HG02938 (cell line): ENCODE results near the gene SIRT7.

Source experiments
- ATAC-seq: cut with Tn5 transposase; IDR thresholded peaks from one replicate; pipeline ENCODE4 v1.9.1; 2021; ENCODE audit warnings: mild to moderate bottlenecking, moderate library complexity; ENCODE audit not compliant: unreplicated experiment

The SIRT7 gene

DNA sequence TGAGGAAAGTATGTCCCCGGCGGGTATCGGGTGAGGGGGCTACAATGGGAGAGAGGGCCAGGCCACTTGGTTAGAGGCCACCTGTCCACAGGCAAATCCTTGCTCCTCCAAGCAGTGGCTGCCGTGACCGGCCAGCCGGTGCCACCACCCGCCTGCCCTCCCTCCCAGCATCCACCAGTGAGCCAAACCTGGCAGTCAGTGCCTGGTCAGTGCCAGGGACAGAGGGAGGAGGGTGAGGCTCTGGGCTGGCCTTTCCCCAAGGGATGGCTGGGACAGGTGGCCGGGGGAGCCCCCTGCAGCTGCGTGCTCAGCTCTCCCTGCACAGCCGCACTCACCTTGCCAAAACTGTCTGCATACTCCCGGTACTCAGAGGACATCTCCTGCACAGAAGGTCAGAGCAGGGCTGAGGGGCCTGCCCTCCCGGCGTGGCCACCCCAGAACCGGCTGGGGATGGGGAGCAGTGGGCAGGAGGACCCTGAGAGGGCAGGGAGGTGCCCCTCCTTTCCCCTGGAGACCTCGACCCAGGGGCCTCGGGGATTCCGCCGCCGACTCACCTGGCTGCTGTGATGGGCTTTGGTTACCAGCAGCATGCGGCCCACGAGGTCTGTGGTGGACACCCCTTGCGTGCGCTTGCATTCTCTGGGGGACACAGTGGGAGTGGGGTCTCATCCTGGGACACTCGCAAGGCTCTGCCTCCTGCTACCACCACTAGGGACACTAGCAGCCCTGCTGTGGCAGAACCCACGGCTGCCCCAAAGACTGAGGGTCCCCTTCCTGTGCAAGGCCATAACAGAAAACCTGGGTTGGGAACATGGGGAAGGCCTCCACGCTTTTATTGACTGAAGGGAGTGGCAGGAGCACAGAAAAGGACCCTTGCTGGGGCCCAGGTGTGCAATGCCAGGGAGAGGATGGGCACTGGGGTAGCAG lies 10.5 kb downstream of the SIRT7 start:
- no peak for ATAC-seq

DNA sequence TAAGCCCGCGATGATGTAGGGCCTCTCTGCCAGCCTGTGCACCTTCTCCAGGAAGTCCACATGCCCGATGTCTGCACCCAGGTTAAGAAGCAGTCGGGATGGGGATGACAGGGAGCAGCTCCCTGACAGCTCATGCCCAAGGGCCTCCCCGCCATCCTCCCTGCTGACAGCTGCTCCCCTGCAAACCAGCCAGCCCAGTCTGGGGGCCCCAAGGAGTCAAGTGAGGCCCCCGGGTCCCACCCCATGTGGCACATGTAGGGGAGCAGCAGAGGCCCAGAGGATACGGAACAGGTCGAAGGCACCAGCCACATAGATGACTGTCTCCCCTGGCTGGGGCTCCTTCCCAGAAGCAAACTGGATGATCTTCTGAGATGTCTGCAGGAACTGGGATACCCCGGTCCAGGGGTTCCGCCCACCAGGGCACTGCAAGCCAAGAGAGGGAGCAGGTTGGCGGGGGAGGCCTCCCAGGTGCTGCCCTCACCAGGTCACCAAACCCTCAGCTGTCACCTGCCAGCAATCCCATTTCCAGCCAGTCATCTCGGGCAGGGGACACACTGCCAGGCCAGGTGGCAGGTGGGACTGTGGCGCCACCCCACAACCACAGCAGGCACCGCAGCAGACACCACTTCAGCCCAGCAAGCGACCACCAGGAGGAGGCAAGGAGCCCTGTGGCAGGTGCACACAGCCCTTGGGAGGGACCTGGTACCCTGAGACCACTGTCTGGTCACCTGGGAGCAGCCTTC lies 11.3 kb downstream of the SIRT7 start:
- no peak for ATAC-seq

DNA sequence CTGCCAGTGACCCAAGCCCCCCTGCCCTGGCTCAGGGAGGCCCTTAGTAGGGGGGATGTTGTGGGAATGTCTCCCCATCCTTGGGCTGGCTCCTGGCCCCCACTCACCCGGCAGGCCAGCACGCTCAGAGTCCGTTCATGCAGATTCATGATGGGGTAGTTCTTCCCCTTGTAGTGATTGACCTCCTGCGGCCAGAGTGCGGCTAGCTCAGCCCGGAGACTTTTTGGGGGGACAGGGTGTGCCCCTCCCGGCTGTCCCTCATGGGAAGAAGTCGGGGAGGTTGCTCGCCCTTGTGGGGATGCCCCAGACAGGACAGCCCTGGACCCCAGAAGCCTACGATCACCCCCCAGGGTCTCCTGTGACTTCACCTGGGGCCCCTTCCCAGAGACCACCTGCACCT lies 12.0 kb downstream of the SIRT7 start:
- ATAC-seq = no peak

DNA sequence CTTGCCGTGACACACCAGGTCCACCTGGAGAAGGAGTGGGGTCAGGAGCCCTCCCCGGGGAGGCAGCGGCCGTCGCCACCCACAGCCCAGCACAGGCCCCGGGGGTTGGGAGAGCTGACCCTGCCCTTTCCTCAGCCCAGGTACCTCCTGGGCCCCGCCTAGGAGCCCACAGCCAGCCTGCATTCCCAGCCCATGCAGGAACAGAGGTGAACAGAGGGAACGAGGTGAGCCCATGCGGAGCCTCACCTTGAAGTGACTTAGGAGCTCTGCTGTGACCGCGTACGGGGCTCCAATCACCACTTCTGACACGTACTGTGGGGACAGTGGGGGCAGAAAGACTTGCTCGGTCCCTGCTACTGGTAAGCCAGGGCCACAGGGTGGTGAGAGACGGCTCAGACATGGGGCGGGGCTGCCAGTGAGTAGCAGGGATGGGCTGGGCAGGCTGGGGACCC lies 12.5 kb downstream of the SIRT7 start:
- ATAC-seq = no peak

DNA sequence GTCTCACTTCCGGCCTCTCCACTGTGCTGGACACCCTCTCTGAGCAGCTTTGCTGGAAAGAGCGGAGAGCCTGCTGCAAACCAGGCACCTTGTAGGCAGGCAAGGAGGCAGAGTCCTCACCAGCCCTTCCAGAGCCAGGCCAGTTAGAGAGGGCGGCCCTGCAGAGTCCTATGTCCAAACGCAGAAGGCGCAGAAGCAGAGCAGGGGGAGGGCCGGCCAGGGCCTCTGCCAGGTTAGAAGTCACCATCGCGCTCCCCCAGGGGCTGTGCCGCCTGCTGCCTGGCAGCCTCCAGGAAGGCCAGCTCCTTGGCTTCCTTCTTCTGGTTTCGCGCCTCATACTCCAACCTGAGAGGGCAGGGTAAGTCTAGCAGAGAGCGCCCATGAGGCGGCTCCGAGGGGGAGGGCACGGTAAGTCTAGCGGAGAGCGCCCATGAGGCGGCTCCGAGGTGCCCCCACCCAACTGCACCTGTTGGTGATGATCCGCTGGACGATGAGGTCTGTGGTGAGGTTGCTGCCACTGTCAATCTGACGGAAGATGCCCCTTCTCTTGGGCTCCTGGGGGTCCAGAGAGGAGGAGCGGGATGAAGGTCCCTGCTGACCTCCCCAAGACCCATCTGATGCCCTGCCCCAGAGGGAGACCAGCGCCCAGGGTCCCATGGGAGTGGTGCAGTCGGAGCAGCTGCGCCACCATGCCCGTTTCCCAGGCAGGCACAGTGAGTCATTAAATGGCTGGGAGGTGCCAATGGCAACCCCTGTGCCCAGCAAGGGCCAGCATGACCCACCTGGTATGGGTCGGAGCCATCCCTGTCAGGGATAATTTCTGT lies 13.2 kb downstream of the SIRT7 start:
- no peak for ATAC-seq

DNA sequence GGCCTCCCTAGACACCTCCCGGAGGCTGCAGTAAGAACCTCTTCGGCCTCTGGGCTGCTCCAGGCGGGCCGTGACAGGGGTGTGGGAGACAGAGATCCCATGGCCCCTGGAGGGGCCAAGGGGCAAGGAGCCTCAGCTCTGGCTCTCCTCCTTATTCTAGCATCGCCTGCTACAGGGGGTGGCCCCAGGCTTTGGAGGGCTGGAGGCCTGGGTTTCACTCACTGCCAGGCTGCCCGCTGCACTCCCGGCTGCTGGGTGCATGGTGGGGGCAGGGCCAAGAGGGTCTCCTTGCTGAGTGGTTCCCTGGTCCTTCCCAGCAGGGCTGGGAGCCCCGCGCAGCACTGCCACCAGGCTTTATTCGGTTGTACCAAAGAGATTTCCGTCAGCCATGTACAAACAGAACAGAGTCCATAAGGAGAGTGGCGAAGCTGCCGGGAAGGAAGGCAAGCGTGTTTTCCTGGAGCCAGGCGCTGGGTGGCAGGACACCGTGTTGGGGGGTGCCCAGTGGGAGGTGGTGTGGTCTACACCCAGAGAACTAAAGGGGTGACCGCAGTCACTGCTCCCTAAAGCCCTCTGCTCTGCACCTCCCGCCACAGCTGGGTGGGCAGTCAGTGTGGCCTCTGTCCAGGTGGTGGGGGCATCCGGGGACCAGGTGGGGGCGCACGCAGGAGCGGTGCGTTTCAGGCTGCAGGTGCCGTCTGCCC lies 13.9 kb downstream of the SIRT7 start:
- ATAC-seq = no peak

DNA sequence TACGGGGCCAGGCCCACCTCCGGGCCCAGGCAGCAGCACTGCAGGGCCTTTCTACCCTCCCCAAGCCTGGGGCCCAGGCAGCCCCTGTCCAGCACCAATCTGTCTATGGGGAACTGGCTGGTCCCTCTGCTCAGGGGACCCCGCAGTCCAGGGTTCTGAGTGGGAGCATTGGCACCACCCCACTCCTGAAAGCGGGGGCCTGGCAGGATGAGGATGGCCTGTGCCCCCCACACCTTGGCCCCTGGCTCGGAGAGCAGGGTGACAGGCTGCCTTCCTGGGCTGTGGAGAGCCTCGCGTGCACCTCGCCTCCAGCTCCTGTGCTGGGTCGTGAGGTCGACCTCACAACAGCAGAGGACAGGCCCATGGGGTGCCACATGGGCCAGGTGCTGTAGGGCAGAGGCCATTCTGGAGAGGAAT lies 14.6 kb downstream of the SIRT7 start:
- no peak for ATAC-seq

DNA sequence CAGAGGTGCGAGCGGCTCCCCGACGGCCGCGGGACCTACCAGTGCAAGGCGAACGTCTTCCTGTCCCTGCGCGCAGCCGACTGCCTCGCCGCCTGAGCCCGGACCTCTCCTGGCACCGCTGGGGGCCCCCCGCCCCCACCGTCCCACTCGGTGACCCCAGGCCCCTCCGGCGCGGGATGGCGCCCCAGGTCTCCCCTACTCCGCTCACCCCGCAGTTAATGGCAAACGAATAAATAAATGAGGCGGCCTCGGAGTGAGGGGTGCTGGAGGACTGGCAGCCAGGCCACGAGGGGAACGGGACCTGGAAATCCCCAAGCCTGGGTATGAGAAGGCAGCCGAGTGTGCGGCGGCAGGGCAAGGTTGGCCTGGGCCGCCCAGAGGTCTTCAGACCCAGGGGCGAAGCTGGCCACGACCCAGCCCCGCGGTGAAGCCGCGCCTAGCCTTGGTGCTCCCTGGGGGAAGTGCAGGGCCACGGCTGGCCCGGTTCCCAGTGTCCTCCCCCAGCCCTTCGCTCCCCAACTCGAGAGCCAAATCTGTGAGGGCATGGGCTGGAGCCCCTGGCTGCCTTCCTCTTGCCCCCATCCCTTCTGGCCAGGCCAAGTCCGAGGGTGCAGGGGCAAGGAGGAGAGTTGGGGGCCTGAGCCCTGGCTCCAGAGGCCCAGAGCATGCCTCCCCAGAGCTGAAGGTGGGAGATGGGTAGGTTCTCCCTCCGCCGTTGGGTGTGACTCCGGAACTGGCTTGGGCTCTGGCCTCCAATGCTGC lies 15.1 kb downstream of the SIRT7 start:
- no peak for ATAC-seq

DNA sequence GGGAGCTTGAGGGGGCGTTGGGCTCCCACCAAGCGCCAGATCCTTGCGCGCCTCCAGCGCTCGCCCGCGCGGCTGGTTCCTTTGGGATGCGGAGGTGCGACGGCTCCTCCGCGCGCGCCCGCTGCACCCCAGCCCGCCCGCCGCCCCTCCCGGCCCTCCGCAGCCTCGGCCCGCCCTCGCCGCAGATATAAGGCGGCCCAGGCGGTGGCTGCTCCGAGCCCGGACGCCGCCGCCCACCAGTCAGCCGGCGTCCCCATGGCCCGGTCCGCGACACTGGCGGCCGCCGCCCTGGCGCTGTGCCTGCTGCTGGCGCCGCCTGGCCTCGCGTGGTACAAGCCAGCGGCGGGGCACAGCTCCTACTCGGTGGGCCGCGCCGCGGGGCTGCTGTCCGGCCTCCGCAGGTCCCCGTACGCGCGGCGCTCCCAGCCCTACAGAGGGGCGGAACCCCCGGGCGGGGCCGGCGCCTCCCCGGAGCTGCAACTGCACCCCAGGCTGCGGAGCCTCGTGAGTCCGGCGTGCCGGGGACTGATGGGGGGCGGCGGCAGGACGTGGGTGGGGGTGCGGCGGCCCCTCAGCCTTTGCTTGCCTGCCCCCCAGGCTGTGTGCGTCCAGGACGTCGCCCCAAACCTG lies 15.8 kb downstream of the SIRT7 start, which contains the start of gene NPB:
NPB (plus strand) TSS at position 216 of the 630 bp plus-strand sequence; CDS start at position 256, 40 bp downstream.
- ATAC-seq = no peak

DNA sequence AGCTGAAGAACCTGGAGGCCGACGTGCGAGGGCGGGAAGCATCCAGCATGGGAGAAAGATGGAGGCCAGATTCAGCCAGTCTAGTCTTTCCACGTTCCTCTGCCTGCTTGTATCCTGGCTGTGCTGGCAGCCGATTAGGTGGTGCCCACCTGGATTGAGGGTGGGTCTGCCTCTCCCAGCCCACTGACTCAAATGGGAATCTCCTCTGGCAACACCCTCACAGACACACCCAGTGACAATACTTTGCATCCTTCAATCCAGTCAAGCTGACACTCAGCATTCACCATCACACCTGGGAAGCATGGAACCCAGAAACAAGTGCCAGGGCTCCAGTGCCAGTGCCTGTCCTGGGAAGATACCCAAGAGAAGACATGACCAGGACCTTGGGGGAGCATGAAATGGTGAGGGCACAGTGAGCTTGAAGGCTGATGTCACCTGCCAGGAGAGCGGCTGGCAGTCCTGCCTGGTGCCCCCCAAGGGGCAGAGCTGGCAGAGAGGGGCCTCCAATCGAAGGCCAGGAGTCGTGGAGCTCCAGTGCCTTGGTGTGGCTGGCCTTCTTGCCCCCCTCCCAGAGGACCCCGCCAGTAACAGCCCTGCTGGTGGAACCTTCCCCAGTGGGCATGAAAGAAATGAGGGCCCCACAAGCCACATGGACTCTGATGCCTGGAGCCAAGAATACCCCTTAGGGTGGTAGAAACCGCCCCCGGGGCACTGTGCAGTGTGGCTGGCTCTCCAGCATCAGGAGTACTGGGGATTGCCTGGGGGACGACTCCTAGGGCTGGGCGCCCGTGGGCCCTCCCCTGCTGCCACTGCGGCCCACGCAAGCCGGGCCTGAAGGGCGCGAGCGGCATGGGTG lies 16.6 kb downstream of the SIRT7 start:
- no peak for ATAC-seq

DNA sequence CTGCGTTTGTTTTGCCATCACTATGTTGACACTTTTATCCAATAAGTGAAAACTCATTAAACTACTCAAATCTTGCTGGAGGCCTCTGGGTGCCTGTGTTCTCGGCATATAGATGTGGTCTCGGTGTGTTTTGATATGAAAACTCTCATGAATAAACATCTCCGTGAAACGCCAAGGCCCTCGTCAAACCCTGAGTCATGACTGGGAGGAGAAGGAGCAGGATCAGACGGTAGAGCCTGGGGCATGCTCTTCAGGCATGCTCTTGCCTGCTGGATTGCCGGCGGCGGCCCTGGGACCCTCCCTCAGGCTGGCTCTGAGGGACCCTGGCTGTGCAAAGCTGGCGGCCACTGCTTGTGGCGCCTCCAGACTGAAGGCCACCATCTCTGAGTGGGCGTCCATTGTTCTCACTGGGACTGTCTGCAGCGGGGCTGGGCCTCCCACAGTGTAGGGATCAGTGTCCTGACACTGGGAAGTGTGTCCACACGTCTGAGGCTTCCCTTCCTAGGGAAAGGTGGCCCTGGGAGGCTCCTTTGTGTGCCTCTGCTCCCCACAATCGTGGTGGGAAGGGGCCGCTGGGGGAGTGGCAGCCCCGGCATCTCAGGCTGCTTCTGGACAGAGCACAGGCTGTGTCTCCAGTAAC lies 17.7 kb downstream of the SIRT7 start:
- ATAC-seq = no peak

DNA sequence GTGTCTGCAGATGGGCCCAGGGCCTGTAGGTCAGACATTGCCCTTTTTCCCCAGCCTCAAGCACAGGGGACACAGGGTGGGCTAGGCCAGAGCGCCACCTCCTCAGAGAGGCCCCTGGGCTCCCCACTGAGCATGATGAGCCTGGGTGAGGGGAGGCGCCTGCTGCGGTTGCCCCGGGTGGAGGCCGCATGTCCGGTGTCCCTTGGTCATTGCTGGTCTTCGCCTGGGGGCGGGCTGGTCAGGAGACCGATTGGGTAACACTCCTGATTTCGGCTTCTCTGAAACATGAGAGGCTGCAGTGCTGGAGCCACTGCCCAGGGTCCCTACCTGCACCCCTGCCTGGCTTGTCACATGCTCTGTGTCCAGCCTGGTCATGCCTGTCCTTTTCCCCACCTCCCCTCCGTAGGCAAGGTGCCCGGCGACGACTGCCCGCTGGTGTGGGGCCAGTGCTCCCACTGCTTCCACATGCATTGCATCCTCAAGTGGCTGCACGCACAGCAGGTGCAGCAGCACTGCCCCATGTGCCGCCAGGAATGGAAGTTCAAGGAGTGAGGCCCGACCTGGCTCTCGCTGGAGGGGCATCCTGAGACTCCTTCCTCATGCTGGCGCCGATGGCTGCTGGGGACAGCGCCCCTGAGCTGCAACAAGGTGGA lies 18.3 kb downstream of the SIRT7 start:
- ATAC-seq = no peak

DNA sequence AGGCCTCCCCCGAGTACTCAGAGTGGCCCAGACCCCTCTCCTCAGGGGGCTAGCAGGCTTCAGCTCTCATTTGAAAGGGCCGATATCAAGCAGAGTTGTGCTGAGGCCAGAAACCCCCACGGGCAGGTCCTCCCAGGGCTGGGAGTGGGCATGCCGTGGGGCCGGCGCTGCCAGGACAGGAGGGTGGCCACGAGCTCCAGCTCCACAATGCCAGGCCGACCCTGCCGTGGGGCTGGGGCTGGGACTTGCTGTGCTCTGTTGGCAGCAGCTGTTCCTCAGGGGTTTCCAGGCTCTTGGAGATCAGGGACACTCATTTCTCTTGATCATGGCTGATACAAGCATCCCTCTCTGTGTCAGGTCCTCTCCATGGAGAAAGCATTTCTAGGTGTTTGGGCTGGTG lies 19.1 kb downstream of the SIRT7 start:
- ATAC-seq = no peak

DNA sequence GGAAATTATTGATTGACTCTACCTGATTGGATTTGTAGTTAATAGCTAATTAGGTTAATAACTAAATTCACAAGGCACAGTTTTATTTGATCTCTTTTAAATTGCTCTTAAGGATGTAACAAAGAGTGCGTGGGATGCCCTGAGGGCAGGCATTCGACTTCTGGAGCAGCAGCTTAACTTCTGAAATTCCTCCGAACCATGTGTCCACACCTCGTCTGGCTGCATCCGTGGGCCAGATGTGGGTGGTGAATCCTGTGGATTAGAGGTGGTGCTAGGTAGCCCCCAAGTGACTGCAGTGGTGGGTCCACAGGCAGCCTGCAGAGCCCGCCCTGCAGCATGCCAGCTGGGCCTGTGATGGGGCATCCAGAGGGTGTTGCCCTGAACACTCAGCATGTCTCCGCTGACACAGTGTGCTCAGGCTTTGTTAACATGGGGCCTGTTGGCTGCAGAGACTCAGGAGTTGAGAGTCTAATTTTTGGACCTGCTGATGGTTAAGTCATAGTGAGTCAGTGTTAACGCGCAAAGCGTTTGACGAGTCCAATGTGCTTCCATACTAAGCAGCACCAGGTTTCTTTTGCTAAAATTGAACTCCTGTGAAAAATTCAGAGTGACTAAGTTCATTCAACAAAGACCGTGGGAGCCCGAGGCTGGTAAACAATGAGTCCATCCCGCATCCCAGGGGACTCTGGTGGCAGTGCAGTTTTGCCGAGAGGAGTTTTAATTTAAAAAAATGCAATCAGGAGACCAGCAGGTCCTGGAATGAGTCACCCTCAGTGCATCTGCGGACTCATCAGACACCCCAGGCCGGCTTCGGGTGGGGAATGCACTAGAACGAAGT lies 19.7 kb downstream of the SIRT7 start:
- ATAC-seq = no peak

DNA sequence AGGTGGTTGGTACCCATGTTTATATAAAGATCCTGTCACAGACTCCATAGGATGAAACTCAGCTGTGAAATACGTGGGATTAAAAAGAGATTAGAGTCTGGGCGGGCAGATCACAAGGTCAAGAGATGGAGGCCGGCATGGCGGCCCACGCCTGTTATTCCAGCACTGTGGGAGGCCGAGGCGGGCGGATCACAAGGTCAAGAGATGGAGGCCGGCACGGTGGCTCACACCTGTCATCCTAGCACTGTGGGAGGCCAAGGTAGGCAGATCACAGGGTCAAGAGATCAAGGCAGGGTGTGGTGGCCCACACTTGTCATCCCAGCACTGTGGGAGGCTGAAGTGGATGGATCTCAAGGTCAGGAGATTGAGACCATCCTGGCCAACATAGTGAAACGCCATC lies 22.6 kb downstream of the SIRT7 start:
- ATAC-seq = no peak

DNA sequence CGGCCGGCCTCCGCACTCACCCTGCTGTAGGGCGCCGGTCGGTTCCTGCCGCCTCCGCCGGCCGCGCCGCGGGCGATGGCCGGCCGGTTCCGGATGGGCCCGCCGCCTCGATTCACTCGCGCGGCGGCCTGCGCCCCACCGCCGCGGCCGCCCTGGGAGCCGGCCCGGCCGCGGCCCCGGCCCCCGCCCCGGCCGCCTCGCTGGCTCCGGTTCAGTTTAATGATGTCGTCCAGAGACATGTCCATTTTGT lies 26.7 kb downstream of the SIRT7 start:
- no peak for ATAC-seq
